ENCODE data around the gene KLHL34.

GRCh38 chrX:21612154-21612553, 46.0 kb downstream of the KLHL34 start:
- no peak for TF ChIP-seq CTCF (IDR thresholded peaks at IDR 0.05; ENCODE audit: insufficient read depth, low read length)
- TF ChIP-seq POLR2AphosphoS5 (IDR thresholded peaks at IDR 0.05; ENCODE audit: low read depth): no peak
- no peak for TF ChIP-seq REST (IDR thresholded peaks at IDR 0.05; ENCODE audit: insufficient replicate concordance, low read depth)
- no peak for TF ChIP-seq SPI1 (IDR thresholded peaks at IDR 0.05; ENCODE audit: borderline replicate concordance, low read depth)

Measured in HL-60 (cell line).